ENCODE data around the gene DYRK4. TPM values are rescaled to one million over a fixed set of nuclear protein-coding genes. Genes with fewer than 3 reads are reported as not detected.

Gene DYRK4
- total RNA-seq, 2 donors from 2014 or later = 7.9 to 13.2 TPM

GRCh38 chr12:4586500-4586899 is 24.5 kb downstream of the DYRK4 start:
- Histone ChIP-seq H3K4me3 (no peak overlapping the region), H3K27me3 (no peaks in the 10 kb centered on the region), H3K9me3 (no peaks in the 10 kb centered on the region), H3K27ac (no peak overlapping the region), H3K4me1 (no peaks in the 10 kb centered on the region), H3K36me3 (replicated peaks in 1 of 2; ENCODE audit: insufficient read depth in 1 of 2, low read depth in 2 of 2) (no peaks in the 10 kb centered on the region)
- TF ChIP-seq CTCF (IDR thresholded peaks at IDR 0.05) = no peak
- DNase-seq (no peak), ATAC-seq (no peak)
- intact Hi-C loops (cut with DNase I) = no loop called here
- WGBS, 2 donors = 41 to 48% methylated on average over 5 of the region's 5 CpGs

- intact Hi-C loops (cut with DNase I) = no loop called here
- ATAC-seq (no peak), DNase-seq (no peak)
- TF ChIP-seq POLR2A (IDR thresholded peaks at IDR 0.05) (no peak), CTCF (IDR thresholded peaks at IDR 0.05) (no peak)
- Histone ChIP-seq H3K27ac (no peak overlapping the region), H3K27me3 (no peaks in the 10 kb centered on the region), H3K36me3 (replicated peaks in 1 of 2; ENCODE audit: insufficient read depth in 1 of 2, low read depth in 2 of 2) (no peaks in the 10 kb centered on the region), H3K9me3 (no peaks in the 10 kb centered on the region), H3K4me1 (no peaks in the 10 kb centered on the region), H3K4me3 (no peak overlapping the region)
- WGBS, 2 donors = 28 to 45% methylated on average over 9 of the region's 9 CpGs
Observed at GRCh38 chr12:4587108-4587507, 25.1 kb downstream of the DYRK4 start.

- H3K27me3 ChIP-seq = no peaks in the 10 kb centered on the region
- intact Hi-C loops (cut with DNase I) = no loop called here
- ATAC-seq = no peak
- H3K4me1 ChIP-seq = no peaks in the 10 kb centered on the region
- no peaks in the 10 kb centered on the region for H3K36me3 ChIP-seq (replicated peaks in 1 of 2; ENCODE audit: insufficient read depth in 1 of 2, low read depth in 2 of 2)
- no peak overlapping the region for H3K4me3 ChIP-seq
- no peaks in the 10 kb centered on the region for H3K9me3 ChIP-seq
- H3K27ac ChIP-seq = no peak overlapping the region
- 88 to 94% methylated on average over 3 of the region's 3 CpGs for WGBS, 2 donors
- TF ChIP-seq POLR2A (IDR thresholded peaks at IDR 0.05) (no peak), CTCF (IDR thresholded peaks at IDR 0.05) (no peak)
- DNase-seq = no peak
Observed at GRCh38 chr12:4588916-4589315, 26.9 kb downstream of the DYRK4 start.

GRCh38 chr12:4589941-4590340 is 27.9 kb downstream of the DYRK4 start:
- TF ChIP-seq POLR2A (IDR thresholded peaks at IDR 0.05) (no peak), CTCF (IDR thresholded peaks at IDR 0.05) (no peak)
- Histone ChIP-seq H3K4me1 (no peaks in the 10 kb centered on the region), H3K9me3 (no peaks in the 10 kb centered on the region), H3K27me3 (no peaks in the 10 kb centered on the region), H3K36me3 (replicated peaks in 1 of 2; ENCODE audit: insufficient read depth in 1 of 2, low read depth in 2 of 2) (no peaks in the 10 kb centered on the region), H3K4me3 (no peak overlapping the region), H3K27ac (no peak overlapping the region)
- 54 to 64% methylated on average over 2 of the region's 2 CpGs for WGBS, 2 donors
- DNase-seq (no peak), ATAC-seq (no peak)
- intact Hi-C loops (cut with DNase I) = no loop called here

- Histone ChIP-seq H3K27ac (no peak overlapping the region), H3K36me3 (replicated peaks in 1 of 2; ENCODE audit: insufficient read depth in 1 of 2, low read depth in 2 of 2) (no peaks in the 10 kb centered on the region), H3K27me3 (no peaks in the 10 kb centered on the region), H3K9me3 (no peaks in the 10 kb centered on the region), H3K4me3 (no peak overlapping the region), H3K4me1 (no peaks in the 10 kb centered on the region)
- 51 to 52% methylated on average over 7 of the region's 7 CpGs for WGBS, 2 donors
- ATAC-seq = no peak
- TF ChIP-seq CTCF (IDR thresholded peaks at IDR 0.05) (no peak), POLR2A (IDR thresholded peaks at IDR 0.05) (no peak)
- no peak for DNase-seq
- intact Hi-C loops (cut with DNase I) = no loop called here
Observed at GRCh38 chr12:4591180-4591687, 29.2 kb downstream of the DYRK4 start.

All from body of pancreas (tissue), 4 donors.